Vagina (tissue), 2 donors: Measurements from ENCODE around the gene KICS2. TPM values are rescaled to one million over a fixed set of nuclear protein-coding genes. Genes with fewer than 3 reads are reported as not detected.

Experiments
- DNase-seq, 2 donors: peaks; one replicate each; pipeline ENCODE4 v3.0.0-alpha.2; 2017; ENCODE audit errors: extremely low spot score in 2 of 2
- H3K27ac ChIP-seq: fragments of 200-600 bp; sonication (generic); one replicate; pipeline ENCODE4 v1.5.1; 2019
- H3K27me3 ChIP-seq: fragments of 200-600 bp; sonication (generic); one replicate; pipeline ENCODE4 v1.5.1; 2019
- H3K36me3 ChIP-seq, 2 donors: fragments of 200-600 bp; sonication (generic); one replicate each; pipeline ENCODE4 v1.5.1; 2017 to 2019
- H3K4me1 ChIP-seq: fragments of 200-600 bp; sonication (generic); one replicate; pipeline ENCODE4 v1.5.1; 2019
- H3K4me3 ChIP-seq, 2 donors: fragments of 200-600 bp; sonication (generic); 1 replicate in 1 of 2; 2 replicates in 1 of 2; pipeline ENCODE4 v1.5.1; 2016 to 2019
- H3K9me3 ChIP-seq: fragments of 200-600 bp; sonication (generic); one replicate; pipeline ENCODE4 v1.5.1; 2019
- CTCF ChIP-seq, 3 experiments: fragments of 450-650 bp in 2 of 3; fragments of 200-600 bp in 1 of 3; sonication (generic) in 1 of 3; IDR thresholded peaks; one replicate each; pipeline ENCODE4 v1.5.1; 2017 to 2019; ENCODE audit warnings: antibody characterized with exemption in 3 of 3, mild to moderate bottlenecking in 2 of 3, moderate library complexity in 2 of 3
- POLR2A ChIP-seq, 2 donors: fragments of 450-650 bp; IDR thresholded peaks; one replicate each; pipeline ENCODE4 v1.6.1; 2017; ENCODE audit warnings: antibody characterized with exemption in 2 of 2, mild to moderate bottlenecking in 2 of 2, moderate library complexity in 2 of 2
- POLR2AphosphoS5 ChIP-seq, 2 donors: sonication (generic); formaldehyde crosslinking; IDR thresholded peaks; one replicate each; pipeline ENCODE4 v1.9.0; 2017; ENCODE audit warnings: antibody characterized with exemption in 2 of 2, mild to moderate bottlenecking in 2 of 2, low read depth in 1 of 2; ENCODE audit not compliant: insufficient read depth in 1 of 2
- intact Hi-C: fragments of 100-400 bp; cut with DNase I; formaldehyde crosslinking; loops from one replicate; pipeline ENCODE4 v1.15.1; 2023
- total RNA-seq: library from RNA; depleted of rRNA; stranded (reverse); fragments of >200 nt; gene quantifications from one replicate; pipeline ENCODE4 v1.2.3, GENCODE V29; 2016

The KICS2 gene
- total RNA-seq, 1 donor from 2014 or later: 9.6 TPM

- H3K4me3 ChIP-seq: no peak overlapping the region
- DNase-seq: no peak
- H3K9me3 ChIP-seq: no peaks in the 10 kb centered on the region
- intact Hi-C loops: no loop called here
- H3K36me3 ChIP-seq: peaks cover 0 to 6% of the 10 kb centered on the region in 2 donors
- TF ChIP-seq POLR2A (IDR thresholded peaks at IDR 0.05): no peak
- TF ChIP-seq CTCF (IDR thresholded peaks at IDR 0.05): no peak
- TF ChIP-seq POLR2AphosphoS5 (IDR thresholded peaks at IDR 0.05; ENCODE audit: insufficient read depth in 1 of 2, low read depth in 1 of 2): no peak
- no peaks in the 10 kb centered on the region for H3K27me3 ChIP-seq
- H3K4me1 ChIP-seq: no peaks in the 10 kb centered on the region
- no peak overlapping the region for H3K27ac ChIP-seq
These were observed 27.6 kb downstream of the KICS2 start for GRCh38 chr12:64194333-64195149.

DNA sequence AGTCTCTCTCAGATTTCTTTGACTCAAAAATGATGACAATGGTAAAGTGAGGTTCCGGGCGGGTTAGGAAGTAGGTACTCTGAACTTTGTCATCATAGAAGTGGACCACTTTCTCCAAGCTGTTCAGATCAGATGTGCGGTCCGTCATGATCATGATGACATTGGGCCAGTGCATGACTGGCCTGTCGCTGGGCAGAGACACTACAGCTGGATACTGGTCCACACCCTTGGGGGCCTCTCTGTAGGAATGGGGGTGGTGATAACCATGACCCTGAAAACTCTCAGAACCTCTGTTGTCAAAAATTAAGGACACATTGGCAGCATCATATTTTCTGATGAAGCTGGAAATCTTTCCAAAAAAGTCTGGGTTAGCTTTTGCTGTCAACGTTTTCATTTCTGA is 28.2 kb downstream of the KICS2 start:
- H3K9me3 ChIP-seq: no peaks in the 10 kb centered on the region
- peaks cover 0 to 6% of the 10 kb centered on the region in 2 donors for H3K36me3 ChIP-seq
- no peak overlapping the region for H3K4me3 ChIP-seq
- TF ChIP-seq POLR2AphosphoS5 (IDR thresholded peaks at IDR 0.05; ENCODE audit: insufficient read depth in 1 of 2, low read depth in 1 of 2) (no peak), CTCF (IDR thresholded peaks at IDR 0.05) (no peak), POLR2A (IDR thresholded peaks at IDR 0.05) (no peak)
- H3K27ac ChIP-seq: no peak overlapping the region
- intact Hi-C loops: no loop called here
- no peak for DNase-seq
- H3K4me1 ChIP-seq: no peaks in the 10 kb centered on the region
- H3K27me3 ChIP-seq: no peaks in the 10 kb centered on the region

GRCh38 chr12:64192644-64193444 is 29.3 kb downstream of the KICS2 start:
- Histone ChIP-seq H3K9me3 (no peaks in the 10 kb centered on the region), H3K27ac (no peak overlapping the region), H3K36me3 (peaks cover 0 to 6% of the 10 kb centered on the region in 2 donors), H3K27me3 (no peaks in the 10 kb centered on the region), H3K4me1 (no peaks in the 10 kb centered on the region), H3K4me3 (no peak overlapping the region)
- DNase-seq: no peak
- intact Hi-C loops: no loop called here
- TF ChIP-seq POLR2A (IDR thresholded peaks at IDR 0.05) (no peak), CTCF (IDR thresholded peaks at IDR 0.05) (no peak), POLR2AphosphoS5 (IDR thresholded peaks at IDR 0.05; ENCODE audit: insufficient read depth in 1 of 2, low read depth in 1 of 2) (no peak)

- TF ChIP-seq POLR2AphosphoS5 (IDR thresholded peaks at IDR 0.05; ENCODE audit: insufficient read depth in 1 of 2, low read depth in 1 of 2): no peak
- no peak for TF ChIP-seq POLR2A (IDR thresholded peaks at IDR 0.05)
- Histone ChIP-seq H3K4me3 (no peak overlapping the region), H3K27ac (no peak overlapping the region), H3K4me1 (no peaks in the 10 kb centered on the region), H3K36me3 (peaks cover 0 to 6% of the 10 kb centered on the region in 2 donors), H3K9me3 (no peaks in the 10 kb centered on the region), H3K27me3 (no peaks in the 10 kb centered on the region)
- intact Hi-C loops: no loop called here
- DNase-seq: no peak
These were observed 32.0 kb downstream of the KICS2 start for GRCh38 chr12:64190140-64190539.

DNA sequence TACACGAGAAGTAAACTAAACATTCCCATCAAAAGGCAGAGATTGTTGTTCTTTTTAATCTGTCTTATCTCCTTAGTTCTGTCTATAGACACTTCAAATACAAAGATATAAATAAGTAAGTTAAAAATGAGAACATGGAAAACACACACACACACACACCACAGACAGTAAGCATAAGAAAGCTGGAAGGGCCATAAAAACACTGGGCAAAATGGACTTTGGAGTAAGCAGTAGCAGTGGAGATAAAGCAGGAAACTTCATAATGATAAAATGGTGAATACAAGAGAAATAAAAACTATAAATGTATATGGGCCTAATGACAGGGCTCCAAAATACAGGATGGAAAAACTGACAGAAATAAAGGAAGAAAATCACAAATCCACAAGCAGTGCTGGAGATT is 32.6 kb downstream of the KICS2 start:
- H3K36me3 ChIP-seq: peaks cover 0 to 6% of the 10 kb centered on the region in 2 donors
- intact Hi-C loops: no loop called here
- no peaks in the 10 kb centered on the region for H3K27me3 ChIP-seq
- H3K27ac ChIP-seq: no peak overlapping the region
- no peaks in the 10 kb centered on the region for H3K9me3 ChIP-seq
- TF ChIP-seq CTCF (IDR thresholded peaks at IDR 0.05) (no peak), POLR2AphosphoS5 (IDR thresholded peaks at IDR 0.05; ENCODE audit: insufficient read depth in 1 of 2, low read depth in 1 of 2) (no peak), POLR2A (IDR thresholded peaks at IDR 0.05) (no peak)
- no peaks in the 10 kb centered on the region for H3K4me1 ChIP-seq
- no peak overlapping the region for H3K4me3 ChIP-seq
- no peak for DNase-seq
